ENCODE results near the gene PRDM16. TPM values are rescaled to one million over a fixed set of nuclear protein-coding genes. Genes with fewer than 3 reads are reported as not detected.

PRDM16 gene
- polyA plus RNA-seq, 2 of the 4 experiments (the other 2 are of a cell fraction): 0.03 to 0.35 TPM

GRCh38 chr1:3319874-3320245, 250.9 kb downstream of the PRDM16 start:
- ChIA-PET CTCF (interaction anchor here (1.6 to 1.9 kb wide), 4 partner anchors 10 to 340 kb away, joined by 3 to 4 read pairs (median 4); no protein-coding TSS in a partner anchor), POLR2A (no interaction called here)
- FAIRE-seq: no peak
- DNase-seq (ENCODE audit: low read depth in 1 of 2, low spot score in 1 of 2): peak; percentile 85
- Histone ChIP-seq H3K4me2 (no peak overlapping the region), H3K27ac (peak overlapping the region; percentile 62 to 83), H3K9me3 (no peaks in the 10 kb centered on the region), H3K4me3 (no peak overlapping the region), H3K4me1 (peaks cover 10% of the 10 kb centered on the region; the same call in 2 of the 3 replicates)
- 5% methylated on average over 2 of the region's 4 CpGs for WGBS (ENCODE audit: missing lambda C conversion rate)
- peak; percentile 30; the same call in 1 of the 2 replicates for TF ChIP-seq MAX (IDR thresholded peaks at IDR 0.05)
- TF ChIP-seq SMC3 (IDR thresholded peaks at IDR 0.05): peak; percentile 54
- peak; percentile 66 for TF ChIP-seq CTCF (IDR thresholded peaks at IDR 0.05)
- TF ChIP-seq PHF8 (IDR thresholded peaks at IDR 0.05; ENCODE audit: borderline replicate concordance, low read depth): no peak
- no peak for TF ChIP-seq NR3C1 (IDR thresholded peaks at IDR 0.05)
- TF ChIP-seq RAD21 (conservative IDR thresholded peaks at IDR 0.05 in 1 of 2, IDR thresholded peaks at IDR 0.05 in 1 of 2): peak; percentile 49 to 61; a peak in 4 of 5 replicates
- no peak for TF ChIP-seq JUN (IDR thresholded peaks at IDR 0.05)
- no peak for TF ChIP-seq PBX3 (IDR thresholded peaks at IDR 0.05)
- ATAC-seq: peak; percentile 83 to 97

- ChIA-PET POLR2A (no interaction called here), CTCF (interaction anchor here (1.6 to 1.9 kb wide), 4 partner anchors 11 to 341 kb away, joined by 3 to 4 read pairs (median 4); no protein-coding TSS in a partner anchor)
- Histone ChIP-seq H3K4me2 (0 out of 3 replicates have a peak overlapping the region, but pooled peaks have one; percentile 10), H3K27ac (peak overlapping the region in 1 of 2 experiments; percentile 83; a peak in 1 of 6 replicates), H3K4me3 (no peak overlapping the region), H3K9me3 (no peaks in the 10 kb centered on the region), H3K4me1 (peaks cover 10% of the 10 kb centered on the region; the same call in 2 of the 3 replicates)
- 62% methylated on average over 9 of the region's 18 CpGs for WGBS (ENCODE audit: missing lambda C conversion rate)
- ATAC-seq (peak; percentile 5 to 45; a peak in 3 of 6 replicates), FAIRE-seq (no peak), DNase-seq (ENCODE audit: low read depth in 1 of 2, low spot score in 1 of 2) (no peak)
- no peak for TF ChIP-seq MAX (IDR thresholded peaks at IDR 0.05)
- TF ChIP-seq GATA3 (IDR thresholded peaks at IDR 0.05; ENCODE audit: borderline replicate concordance): no peak
- TF ChIP-seq NFE2L2 (conservative IDR thresholded peaks at IDR 0.05; ENCODE audit: low read length): no peak
- TF ChIP-seq USF2 (IDR thresholded peaks at IDR 0.05): no peak
- no peak for TF ChIP-seq ELK1 (IDR thresholded peaks at IDR 0.05; ENCODE audit: low read depth, low read length)
- TF ChIP-seq MYC (IDR thresholded peaks at IDR 0.05; ENCODE audit: borderline replicate concordance, low read length): no peak
- TF ChIP-seq BCL3 (IDR thresholded peaks at IDR 0.05): no peak
- TF ChIP-seq CHD2 (IDR thresholded peaks at IDR 0.05; ENCODE audit: low read length, partially characterized antibody): no peak
- TF ChIP-seq TP53 (CRISPR knock-in tag; IDR thresholded peaks at IDR 0.05): no peak
- TF ChIP-seq ZNF302 (CRISPR knock-in tag; IDR thresholded peaks at IDR 0.05): no peak
- no peak for TF ChIP-seq HOXA7 (CRISPR knock-in tag; IDR thresholded peaks at IDR 0.05)
- TF ChIP-seq NPAS2 (CRISPR knock-in tag; IDR thresholded peaks at IDR 0.05; ENCODE audit: borderline replicate concordance): no peak
- no peak for TF ChIP-seq EHF (CRISPR knock-in tag; IDR thresholded peaks at IDR 0.05)
- no peak for TF ChIP-seq HOXB5 (CRISPR knock-in tag; IDR thresholded peaks at IDR 0.05)
- no peak for TF ChIP-seq REST (IDR thresholded peaks at IDR 0.05)
- no peak for TF ChIP-seq NR3C1 (IDR thresholded peaks at IDR 0.05)
- TF ChIP-seq E2F6 (IDR thresholded peaks at IDR 0.05; ENCODE audit: borderline replicate concordance, low read depth): no peak
Measured at GRCh38 chr1:3320246-3321152, 251.5 kb downstream of the PRDM16 start.

Data from A549 (cell line).